Measurements from ENCODE around the gene CEP112.

GRCh38 chr17:65711671-65712276 lies 480.2 kb downstream of the CEP112 start:
- TF ChIP-seq, protein P1, sequence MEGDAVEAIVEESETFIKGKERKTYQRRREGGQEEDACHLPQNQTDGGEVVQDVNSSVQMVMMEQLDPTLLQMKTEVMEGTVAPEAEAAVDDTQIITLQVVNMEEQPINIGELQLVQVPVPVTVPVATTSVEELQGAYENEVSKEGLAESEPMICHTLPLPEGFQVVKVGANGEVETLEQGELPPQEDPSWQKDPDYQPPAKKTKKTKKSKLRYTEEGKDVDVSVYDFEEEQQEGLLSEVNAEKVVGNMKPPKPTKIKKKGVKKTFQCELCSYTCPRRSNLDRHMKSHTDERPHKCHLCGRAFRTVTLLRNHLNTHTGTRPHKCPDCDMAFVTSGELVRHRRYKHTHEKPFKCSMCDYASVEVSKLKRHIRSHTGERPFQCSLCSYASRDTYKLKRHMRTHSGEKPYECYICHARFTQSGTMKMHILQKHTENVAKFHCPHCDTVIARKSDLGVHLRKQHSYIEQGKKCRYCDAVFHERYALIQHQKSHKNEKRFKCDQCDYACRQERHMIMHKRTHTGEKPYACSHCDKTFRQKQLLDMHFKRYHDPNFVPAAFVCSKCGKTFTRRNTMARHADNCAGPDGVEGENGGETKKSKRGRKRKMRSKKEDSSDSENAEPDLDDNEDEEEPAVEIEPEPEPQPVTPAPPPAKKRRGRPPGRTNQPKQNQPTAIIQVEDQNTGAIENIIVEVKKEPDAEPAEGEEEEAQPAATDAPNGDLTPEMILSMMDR (IDR thresholded peaks at IDR 0.05) = no peak
- TF ChIP-seq POLR2A (IDR thresholded peaks at IDR 0.05) = no peak
- no peak for TF ChIP-seq POLR2AphosphoS5 (IDR thresholded peaks at IDR 0.05; ENCODE audit: insufficient read depth in 1 of 2, low read depth in 1 of 2)

Measured in vagina (tissue), 2 donors.